HG03108 (cell line): ENCODE results near the gene PON2.
"Not testable (repeated sequence)": the region's sequence is repeated elsewhere in the genome, so short reads cannot be mapped to it uniquely, and the experiment has no call there.

Experiments used
- ATAC-seq: cut with Tn5 transposase; IDR thresholded peaks from one replicate; pipeline ENCODE4 v1.9.1; 2021; ENCODE audit warnings: moderate library complexity; ENCODE audit not compliant: unreplicated experiment

PON2 gene

DNA sequence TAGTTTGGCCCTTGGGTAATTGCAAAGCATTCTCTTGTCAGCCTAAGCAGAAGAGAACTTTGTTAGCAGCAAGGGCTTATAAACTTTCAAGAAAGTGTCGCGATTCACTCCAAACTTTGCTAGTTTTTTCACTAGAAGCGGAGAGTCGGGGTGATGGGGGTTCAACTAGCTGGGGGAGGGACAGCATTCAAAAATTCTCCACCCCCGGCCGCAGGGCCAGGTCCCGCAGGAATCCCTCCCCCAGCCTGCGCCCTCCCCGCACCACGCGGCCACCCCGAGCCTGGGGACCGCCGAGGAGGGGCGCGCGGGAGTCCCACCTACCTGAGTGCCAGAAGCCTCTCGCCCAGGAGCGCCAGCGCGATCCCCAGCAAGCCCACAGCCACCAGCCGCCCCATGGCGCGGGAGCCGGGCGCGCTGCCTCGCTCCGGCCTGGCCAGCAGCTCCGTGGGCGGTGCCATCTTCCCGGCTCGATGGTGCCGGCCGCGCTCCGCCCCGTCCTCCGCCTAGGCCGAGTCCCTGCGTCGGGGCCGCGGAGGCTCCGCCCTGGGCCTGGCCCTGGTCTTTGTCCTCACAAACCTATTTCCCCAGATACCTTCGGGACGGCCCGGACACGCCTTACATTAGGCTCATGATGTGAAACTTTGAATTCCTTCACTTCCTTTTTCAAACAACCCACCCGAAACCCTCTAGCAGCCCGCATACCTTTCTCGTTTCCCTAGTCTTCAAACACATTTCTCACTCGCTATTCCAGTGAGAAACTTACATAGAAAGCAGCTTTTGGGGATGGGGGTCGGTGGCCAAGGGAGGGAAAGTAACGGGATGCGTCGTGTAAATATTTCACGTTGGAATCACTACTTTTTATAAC, at the start of gene PON2:
Gene PON2 (minus strand): TSS at position 472 of the 865 bp plus-strand sequence. CDS start 77 bp downstream, at position 395.
- peak; percentile 90 for ATAC-seq

DNA sequence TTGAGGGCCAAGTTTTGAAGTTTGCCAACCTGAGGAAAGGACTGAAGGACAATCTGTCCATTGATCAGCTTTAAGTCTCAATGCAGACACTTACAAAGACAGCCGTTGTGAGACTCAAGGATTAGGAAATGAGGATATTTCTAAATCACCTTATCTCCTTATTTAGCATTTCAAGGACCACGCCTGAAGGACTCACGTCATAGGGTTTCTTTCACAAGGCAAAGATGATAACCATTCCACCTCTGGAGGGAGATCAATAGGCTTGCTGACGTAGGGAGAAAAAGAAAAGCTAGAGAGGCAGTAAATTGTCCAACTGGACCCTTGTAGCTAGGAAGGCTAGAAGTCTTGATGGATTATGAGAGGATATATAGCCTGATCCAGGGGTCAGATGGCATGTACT, 47.6 kb upstream of the PON2 start:
- ATAC-seq: no peak

DNA sequence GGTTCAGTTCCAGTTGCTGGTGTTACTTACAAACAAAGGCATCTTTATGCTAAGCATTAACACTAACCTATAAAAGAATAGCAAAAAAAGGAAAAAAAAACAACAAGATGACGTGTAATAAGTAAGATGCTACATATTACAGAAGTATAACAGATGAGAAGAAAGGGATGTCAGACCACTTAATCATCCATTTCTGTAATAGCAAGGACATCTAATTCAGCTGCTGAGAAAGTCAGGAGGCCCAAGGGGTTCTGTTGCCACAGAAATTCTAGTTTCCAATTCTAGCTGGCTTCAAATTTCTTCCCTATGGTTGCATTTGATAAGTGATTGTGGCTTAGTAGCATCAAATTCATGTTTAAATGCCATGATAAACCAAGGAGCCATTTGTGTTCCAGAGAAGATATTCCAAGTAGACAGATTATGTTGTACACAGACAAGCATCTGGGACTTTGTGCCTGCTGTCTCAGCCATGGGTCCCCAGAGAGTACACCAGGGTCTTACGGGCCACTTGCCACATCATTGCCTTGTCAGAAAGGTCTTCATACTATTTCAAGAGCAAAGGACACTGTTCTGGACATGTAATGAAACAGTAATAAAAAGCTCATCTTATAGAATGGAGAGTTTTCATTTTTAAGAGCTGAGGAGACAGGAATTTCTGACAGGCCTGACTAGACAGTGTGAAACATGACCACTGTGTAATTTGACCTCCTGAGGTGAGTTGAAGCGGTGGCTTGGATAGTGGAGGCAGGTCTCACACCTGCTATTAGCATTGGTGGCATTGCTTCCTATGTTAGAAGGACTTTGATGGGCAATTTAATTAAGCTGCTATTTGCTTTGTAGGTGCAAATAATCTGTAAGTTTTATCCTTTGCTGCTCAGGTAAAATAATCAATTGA, 46.7 kb upstream of the PON2 start:
- ATAC-seq: no peak

DNA sequence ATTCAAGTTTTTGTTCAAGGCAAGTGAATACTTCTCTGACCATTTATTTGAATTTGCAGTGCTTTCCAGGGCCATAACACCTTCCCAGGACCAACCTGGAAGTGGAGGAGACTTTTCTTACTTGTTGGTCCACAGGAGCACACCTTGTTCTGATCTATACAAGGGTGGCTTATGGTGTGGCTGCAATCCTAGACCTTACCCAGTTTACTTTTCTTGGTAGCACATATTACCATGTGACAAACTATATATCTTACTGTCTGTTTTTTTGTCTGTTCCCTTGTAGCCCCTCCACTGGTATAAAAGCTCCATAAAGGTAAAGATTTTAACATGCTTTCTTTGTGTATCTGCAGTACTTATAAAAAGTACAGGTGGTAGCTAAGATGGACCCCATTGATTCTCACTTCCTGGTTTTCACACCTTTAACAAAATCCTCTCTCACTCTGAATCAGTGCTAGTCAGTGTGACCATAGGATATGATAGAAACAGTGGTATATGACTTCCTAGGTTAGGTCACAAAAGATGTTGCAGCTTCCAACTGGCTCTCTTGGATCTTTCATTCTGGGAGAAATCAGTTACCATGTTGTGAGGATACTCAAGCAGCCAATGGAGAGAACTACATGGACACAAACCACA, 45.3 kb upstream of the PON2 start:
- no peak for ATAC-seq

DNA sequence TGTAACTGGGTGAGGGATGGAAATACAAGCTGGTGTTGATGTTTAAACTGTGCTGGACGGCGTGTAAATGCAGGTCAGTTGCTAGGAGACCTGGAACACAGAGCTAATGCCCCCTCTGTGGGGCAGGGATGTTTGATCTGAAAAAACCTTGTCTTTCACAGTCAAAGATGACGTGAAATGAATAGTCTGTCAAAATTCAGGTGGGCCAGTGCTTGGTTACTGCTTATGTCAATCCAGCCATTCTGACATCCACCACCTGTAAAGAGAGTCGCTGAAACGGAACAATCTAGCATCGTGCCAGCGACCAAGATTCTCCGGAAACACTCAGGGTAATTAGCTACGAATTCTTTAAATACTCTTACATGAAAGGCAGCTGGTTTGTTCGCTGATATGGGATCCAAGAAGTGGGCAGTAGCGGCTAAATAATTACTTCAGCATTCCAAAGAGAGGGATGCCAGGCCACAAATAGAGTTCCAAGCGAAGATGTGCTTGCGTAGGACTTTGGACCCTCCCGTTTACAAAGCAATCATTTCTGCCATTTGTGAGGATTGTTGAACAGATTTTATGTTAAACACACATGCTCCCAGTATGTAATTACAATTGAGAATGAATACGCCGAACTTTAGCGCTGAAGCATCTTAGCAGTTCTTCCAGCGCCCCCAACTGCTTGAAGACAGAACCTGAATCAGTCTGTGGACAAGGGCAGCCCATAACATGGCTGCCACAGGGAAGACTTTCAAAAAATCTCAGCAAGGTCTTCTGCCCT, 43.6 kb upstream of the PON2 start:
- no peak for ATAC-seq

DNA sequence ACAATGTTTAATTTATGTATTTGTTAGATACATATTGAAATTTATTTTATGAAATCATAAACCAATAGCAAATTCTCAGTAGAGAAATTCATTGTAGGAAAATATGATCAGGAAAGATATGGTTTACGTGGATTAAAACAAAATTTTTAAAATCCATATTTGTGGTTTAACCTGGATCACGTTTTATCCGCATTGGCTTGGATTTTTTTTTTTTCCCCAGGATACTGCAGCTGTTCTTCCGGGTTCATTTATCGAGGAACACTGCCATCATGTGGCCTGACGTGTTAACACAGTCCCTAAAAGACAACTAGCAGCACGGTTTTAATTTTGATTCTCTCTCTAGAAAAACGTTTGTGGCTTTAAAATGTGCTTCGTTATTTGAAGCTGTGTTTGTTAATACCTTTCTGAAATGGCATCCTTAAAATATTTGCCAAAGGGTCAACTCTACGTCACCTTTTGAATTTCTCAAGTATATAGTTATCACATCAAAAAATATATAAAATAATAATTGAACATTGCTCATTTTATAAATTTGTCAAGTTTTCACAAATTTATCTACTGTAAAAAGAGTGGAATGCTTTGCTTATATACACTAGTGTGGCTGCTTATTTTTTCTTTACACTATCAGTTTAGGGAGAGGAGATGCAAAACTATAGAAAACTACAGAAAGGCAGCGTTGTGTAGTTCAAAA, 42.2 kb upstream of the PON2 start:
- ATAC-seq: peak; percentile 60

DNA sequence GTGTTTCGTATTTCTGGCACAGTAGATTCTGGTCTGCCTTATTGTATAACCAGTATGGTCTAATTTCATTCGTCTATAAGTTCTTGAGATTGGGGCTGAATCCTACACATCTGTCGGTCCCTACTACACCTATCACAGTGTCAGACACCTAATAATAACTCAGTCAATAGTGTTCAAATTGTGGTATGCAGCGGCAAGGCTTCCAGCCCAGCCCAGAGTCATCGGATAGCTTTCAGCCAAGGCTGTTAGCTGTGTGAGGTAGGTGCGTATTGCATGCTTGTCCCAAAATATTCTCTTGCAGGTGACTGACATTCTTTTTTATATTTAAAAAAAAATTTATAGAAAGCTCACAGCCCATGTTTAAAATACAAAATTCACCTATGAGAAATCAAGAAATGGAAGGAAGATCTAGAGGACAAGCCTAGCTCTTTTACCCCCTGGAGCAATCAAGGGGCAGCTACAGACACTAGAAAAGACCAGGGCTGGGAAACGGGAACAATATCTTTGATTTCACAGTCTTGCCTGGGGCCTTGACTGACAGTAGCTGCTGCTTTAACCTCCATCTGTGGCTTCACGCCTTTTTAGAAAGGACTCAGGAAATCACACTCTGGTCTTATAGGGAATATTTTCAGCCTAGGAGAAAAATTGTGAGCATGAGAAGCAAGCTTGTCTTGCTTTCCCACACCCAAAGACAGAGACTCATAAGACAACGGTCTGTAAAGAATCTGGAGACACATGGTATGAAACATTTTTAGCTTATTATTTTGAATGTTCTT, 41.4 kb upstream of the PON2 start:
- no peak for ATAC-seq

DNA sequence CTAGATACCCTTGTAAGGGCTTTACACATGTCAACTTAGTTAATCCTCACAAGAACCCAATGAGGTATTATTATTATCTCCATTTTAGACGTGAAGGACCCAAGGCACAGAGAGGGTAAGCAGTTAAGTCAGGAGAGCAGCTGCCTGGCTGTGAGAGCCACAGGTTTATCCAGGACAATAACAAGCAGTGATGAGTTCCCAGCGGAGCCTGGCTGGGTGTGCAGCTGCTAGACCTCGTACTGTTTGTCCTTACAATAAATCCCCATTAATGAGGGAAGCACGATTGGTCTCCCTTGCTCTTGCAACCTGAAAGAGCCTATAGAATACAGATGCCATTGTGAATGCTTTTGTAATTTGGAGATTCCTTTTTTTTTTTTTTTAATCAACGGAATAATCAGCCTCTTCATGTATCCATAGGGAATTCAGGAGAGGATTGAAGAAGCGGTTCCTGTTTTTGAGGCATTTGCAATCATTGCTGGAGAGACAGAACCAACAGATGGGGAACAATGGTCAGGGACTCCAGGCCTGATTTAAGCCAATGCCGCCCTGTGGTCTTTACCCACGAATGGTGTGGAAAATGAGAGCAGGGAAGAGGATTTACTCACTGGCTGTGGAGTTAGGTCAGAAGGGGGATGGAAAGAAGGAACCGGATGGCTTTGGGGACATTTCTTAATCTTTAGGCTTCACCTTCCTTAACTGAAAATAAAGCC, 38.6 kb upstream of the PON2 start:
- no peak for ATAC-seq

DNA sequence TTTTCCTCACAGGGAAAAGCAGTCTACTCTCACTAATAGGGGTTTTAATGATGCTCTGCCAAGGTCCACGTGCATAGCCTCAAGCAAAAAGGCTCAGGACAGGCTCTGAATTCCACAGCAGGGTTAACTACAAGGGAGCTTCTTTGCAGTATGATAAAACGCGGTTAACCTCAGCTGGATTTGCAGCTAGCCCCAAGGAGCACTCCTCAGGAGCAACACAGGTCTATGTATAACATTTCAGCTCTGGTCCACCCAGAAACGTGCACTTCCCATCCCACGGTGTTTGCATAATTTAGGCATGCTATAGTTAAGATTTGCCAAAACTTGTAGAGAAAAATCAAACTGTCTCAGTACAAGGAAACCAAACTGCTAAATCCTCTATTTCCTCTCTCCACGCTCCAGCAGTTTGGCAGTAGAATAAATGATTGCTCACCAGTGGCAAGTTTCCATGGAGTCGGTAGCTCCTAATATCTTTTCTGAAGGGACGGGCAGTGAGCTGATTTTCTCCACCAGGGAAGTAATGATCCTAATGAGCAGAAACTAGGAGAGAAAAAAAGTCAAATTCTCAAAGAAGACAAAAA, 37.8 kb upstream of the PON2 start:
- no peak for ATAC-seq

DNA sequence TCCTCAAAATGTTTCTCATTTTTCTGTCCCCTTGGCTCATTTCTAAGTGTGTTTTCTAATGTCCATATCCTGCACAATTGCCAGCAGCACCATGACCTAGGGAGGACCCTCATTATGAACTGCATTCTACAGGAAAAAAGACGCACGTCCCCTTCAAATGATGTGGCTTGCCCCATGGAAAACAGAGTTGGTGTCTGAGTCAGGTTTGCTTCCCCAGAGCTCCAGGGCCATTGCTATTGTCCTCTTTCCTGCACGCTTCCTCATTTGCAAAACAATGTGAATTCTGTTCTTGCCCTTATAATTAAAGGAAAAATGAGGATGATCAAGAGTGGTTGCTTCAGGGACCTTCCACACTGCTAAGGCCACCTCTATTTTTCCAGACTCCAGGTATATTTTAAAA, 36.2 kb upstream of the PON2 start:
- ATAC-seq: no peak

DNA sequence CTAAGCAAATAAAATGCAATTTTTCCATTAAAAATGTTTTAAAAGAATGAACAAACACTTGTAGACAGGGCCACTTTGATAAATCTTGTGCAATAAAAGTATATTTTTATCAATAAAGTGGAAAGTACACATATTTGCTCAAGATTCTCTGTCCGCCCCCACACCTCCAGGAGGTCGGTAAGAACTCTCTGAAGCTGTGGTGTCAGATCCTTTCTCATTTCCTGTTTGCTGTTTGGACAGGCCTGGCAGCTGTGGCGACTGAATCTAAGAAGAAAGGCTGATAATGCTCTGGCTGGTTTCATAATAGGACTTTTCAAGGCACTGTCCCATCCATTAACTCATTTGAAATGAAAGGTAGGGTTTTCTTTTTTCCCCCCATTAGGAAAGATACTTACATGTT, 35.6 kb upstream of the PON2 start:
- ATAC-seq: peak; percentile 96

DNA sequence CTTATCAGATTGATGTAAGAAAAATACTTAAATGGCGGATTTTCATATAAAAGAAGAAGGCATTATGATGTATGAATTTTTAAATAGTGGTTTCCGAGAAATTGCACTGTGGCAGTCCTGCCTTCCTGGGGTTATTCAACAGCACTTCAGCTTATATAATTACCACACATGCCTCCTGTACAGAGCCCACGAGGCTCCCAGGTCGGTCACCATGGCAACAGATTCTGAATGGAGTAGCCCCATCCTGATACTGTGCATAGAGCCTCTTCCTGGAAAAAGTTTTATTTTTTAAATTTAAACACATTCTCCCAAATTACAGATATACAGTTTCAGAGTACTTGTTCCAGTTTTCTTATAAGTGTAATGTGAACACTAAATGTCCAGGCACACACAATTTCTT, 35.0 kb upstream of the PON2 start:
- ATAC-seq: no peak

DNA sequence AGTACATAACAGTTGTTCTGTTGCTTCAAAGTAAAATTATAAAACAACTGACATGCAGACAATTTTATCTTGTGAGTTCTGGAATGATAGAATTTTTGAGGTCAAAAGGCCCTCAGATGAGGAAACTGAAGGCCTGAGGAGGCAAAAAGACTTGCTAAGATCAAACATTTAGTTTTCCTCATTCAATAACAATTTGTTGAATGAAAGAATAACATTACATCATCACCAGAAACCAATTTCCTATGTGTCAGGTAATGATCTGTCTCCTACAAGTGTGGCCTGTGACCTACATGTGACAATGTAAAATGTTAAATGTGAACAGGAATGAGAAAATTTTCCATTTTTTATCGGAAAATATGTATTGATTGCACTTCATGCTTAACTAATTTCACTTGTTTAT, 34.4 kb upstream of the PON2 start:
- no peak for ATAC-seq

DNA sequence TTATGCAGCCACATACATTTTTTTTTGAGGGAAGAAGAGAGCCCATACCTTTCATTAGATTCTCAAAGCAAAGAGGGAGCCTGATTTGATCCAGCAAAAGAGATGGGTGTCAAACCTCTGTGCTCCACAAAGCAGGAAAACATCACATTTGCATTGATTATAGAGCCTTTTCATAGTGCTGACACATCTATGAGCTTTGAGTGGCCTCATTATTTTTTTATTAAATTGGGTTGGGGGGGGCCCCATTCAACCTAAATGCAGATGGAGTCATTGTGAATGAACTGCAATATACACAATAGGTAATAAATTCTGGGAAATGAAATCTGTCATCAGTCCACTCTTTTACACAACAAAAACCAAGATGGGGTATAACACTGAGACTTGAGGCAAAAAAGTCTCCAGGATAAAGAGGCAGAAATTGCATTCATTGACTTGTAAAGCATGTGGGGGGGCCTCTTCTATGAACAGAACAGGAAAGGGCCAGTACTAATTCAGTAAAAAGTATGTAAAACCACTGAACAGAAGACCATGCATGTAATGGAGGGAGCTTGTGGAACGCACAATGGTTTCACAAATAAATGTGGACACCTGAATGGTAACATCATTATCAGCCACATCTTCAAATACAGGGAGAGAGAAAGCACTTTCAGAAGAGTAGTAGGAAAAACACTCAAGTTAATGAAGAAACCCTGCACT, 33.2 kb upstream of the PON2 start:
- no peak for ATAC-seq

DNA sequence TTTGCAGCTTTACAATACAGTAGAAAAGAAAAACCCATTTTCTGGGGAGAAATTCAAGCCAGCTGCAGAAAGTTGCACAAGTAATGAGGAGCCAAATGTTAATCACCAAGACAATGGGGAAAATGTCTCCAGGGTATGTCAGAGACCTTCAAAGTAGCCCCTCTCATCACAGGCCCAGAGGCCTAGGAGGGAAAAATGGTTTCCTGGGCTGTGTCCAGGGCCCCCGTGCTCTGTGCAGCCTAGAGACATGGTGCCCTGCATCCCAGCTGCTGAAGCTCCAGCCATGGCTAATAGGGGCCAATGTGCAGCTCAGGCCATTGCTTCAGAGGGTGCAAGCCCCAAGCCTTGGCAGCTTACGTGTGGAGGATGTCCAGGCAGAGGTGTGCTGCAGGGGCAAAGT, 25.8 kb upstream of the PON2 start:
- not testable (repeated sequence) for ATAC-seq

DNA sequence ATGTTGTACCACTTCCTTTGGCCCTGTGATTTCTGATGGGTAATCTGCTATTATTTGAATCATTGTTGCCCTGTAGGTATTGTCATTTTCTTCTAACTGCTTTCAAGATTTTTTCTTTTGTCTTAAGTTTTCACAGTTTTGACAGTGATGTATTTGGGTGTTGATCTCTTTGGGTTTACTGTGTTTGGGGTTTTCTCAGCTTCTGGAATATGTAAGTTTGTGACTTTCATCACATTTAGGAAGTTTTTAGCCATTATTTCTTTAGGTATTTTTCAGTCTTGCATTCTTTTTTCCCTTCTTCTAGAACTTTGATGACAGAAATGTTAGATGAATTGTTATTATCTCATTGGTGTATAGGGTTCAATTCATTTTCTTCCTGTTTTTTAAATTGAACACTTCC, 23.1 kb upstream of the PON2 start:
- no peak for ATAC-seq

DNA sequence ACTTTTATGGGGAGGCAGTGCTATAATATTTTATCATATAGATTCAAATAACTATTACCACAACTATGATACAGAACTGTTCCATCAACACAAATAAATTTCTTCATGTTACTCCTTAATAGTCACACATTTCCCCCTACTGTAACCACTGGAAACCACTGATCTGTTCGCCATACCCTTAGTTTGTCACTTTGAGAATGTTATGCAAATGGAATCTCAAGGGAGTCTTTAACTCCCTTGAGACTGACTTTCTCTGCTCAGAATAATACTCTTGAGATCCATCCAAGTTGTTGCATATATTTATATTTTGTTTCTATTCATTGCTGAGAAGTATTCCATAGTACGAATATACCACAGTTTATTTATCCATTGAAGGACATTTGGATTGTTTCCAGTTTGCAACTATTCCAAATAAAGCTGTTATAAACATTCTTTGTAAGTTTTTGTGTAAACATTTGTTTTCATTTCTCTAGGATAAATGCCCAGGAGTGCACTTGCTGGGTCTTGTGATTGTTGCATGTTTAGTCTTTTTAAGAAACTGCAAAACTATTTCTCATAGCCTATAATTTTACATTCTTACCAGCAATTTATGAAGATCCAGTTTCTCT, 19.7 kb upstream of the PON2 start:
- peak; percentile 56 for ATAC-seq
